ENCODE results near the gene MACROH2A1. TPM values are rescaled to one million over a fixed set of nuclear protein-coding genes. Genes with fewer than 3 reads are reported as not detected.

Gene MACROH2A1
- total RNA-seq, 1 donor from 2014 or later = 181 TPM

DNA sequence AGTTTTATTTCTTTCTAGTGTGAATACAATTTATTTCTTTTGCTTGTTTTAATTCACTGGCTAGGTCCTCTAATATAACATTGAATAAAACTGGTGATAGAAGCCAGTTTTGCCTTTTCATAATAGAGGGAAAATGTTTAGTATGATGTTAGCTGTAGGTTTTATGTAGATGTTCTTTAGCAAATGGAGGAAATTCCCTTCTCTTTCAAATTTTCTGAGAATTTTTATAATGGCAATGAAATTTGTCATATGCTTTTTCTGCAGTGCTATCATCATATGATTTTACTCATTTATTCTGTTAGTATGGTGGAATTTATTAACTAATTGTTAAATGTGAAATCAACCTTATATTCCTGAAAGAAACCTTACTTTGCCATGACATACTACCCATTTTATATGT, 18.1 kb upstream of the MACROH2A1 start:
- Mint-ChIP-seq H3K36me3 (ENCODE audit: low read depth, unreplicated experiment) (no peaks in the 10 kb centered on the region), H3K9me3 (ENCODE audit: unreplicated experiment) (no peaks in the 10 kb centered on the region), H3K27me3 (ENCODE audit: unreplicated experiment) (no peaks in the 10 kb centered on the region), H3K4me3 (ENCODE audit: unreplicated experiment) (no peak overlapping the region), H3K27ac (ENCODE audit: unreplicated experiment) (no peak overlapping the region), H3K4me1 (ENCODE audit: unreplicated experiment) (no peaks in the 10 kb centered on the region)
- no peak for DNase-seq (ENCODE audit: low spot score)
- TF ChIP-seq, protein P1, sequence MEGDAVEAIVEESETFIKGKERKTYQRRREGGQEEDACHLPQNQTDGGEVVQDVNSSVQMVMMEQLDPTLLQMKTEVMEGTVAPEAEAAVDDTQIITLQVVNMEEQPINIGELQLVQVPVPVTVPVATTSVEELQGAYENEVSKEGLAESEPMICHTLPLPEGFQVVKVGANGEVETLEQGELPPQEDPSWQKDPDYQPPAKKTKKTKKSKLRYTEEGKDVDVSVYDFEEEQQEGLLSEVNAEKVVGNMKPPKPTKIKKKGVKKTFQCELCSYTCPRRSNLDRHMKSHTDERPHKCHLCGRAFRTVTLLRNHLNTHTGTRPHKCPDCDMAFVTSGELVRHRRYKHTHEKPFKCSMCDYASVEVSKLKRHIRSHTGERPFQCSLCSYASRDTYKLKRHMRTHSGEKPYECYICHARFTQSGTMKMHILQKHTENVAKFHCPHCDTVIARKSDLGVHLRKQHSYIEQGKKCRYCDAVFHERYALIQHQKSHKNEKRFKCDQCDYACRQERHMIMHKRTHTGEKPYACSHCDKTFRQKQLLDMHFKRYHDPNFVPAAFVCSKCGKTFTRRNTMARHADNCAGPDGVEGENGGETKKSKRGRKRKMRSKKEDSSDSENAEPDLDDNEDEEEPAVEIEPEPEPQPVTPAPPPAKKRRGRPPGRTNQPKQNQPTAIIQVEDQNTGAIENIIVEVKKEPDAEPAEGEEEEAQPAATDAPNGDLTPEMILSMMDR (IDR thresholded peaks at IDR 0.05; ENCODE audit: unreplicated experiment) = no peak

DNA sequence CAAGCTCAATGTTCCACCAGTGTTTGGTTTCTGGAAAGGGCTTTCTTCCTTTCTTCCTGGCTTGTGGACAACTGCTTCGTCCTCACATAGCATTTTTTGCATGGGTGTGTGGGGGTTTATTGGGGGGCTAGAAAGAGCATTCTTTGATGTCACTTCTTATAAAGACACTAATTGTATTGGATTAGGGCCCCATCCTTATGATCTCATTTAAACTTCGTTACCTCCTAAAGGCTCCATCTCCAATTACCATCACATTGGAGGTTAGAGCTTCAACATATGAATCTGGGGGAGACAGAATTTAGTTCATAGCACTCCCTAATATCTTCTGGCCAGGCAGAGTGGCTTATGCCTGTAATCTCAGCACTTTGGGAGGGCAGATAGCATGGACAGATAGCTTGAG, 6.1 kb upstream of the MACROH2A1 start:
- Mint-ChIP-seq H3K9me3 (ENCODE audit: unreplicated experiment) (no peaks in the 10 kb centered on the region), H3K36me3 (ENCODE audit: low read depth, unreplicated experiment) (peaks cover 5% of the 10 kb centered on the region), H3K4me3 (ENCODE audit: unreplicated experiment) (no peak overlapping the region), H3K4me1 (ENCODE audit: unreplicated experiment) (peaks cover 8% of the 10 kb centered on the region), H3K27me3 (ENCODE audit: unreplicated experiment) (peaks cover 3% of the 10 kb centered on the region), H3K27ac (ENCODE audit: unreplicated experiment) (no peak overlapping the region)
- DNase-seq (ENCODE audit: low spot score) = no peak
- TF ChIP-seq, protein P1 (IDR thresholded peaks at IDR 0.05; ENCODE audit: unreplicated experiment) = no peak

DNA sequence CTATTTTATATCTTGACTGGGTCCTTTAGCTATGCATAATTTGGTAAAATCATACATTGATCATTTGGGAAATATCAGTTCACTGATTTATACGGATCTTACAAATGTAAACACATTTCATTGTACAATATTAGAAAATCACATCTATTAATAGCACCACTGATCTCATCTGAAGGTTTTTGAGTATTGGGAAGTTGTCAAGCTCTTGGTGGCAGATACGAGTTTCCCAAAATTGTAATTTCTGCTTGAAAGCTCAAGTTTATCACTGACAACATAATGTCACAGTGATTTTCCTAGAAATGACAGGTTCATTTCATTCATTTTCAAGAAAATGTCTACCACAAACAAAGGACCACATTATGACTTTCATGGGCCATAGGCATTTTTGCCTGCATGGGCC, 3.0 kb upstream of the MACROH2A1 start:
- Mint-ChIP-seq H3K9me3 (ENCODE audit: unreplicated experiment) (no peaks in the 10 kb centered on the region), H3K27ac (ENCODE audit: unreplicated experiment) (no peak overlapping the region), H3K36me3 (ENCODE audit: low read depth, unreplicated experiment) (peaks cover 5% of the 10 kb centered on the region), H3K4me1 (ENCODE audit: unreplicated experiment) (peaks cover 24% of the 10 kb centered on the region), H3K4me3 (ENCODE audit: unreplicated experiment) (no peak overlapping the region), H3K27me3 (ENCODE audit: unreplicated experiment) (peaks cover 10% of the 10 kb centered on the region)
- TF ChIP-seq, protein P1 (IDR thresholded peaks at IDR 0.05; ENCODE audit: unreplicated experiment) = no peak
- no peak for DNase-seq (ENCODE audit: low spot score)

DNA sequence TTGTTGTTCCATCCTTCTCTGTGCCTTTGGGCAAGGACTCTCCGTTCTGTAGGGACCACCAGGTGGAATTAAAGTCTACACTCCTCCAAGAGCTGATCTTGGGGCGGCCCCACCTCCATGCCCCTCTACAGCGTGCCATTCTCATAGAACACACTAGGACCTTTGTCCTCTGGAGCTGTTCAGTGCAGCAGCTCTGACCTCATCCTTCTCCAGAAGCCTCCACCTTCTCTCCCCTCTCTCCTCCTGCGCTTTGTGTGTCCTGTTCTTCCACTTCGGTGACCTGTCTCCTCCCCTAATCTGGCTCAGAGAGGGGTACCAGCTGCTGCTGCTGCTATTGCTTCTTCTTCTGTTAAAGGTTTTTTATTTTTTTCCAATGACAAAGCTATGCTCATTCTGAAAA, 1.8 kb upstream of the MACROH2A1 start:
- Mint-ChIP-seq H3K36me3 (ENCODE audit: low read depth, unreplicated experiment) (peaks cover 5% of the 10 kb centered on the region), H3K4me1 (ENCODE audit: unreplicated experiment) (peaks cover 26% of the 10 kb centered on the region), H3K9me3 (ENCODE audit: unreplicated experiment) (no peaks in the 10 kb centered on the region), H3K4me3 (ENCODE audit: unreplicated experiment) (peak overlapping the region; percentile 59), H3K27ac (ENCODE audit: unreplicated experiment) (no peak overlapping the region), H3K27me3 (ENCODE audit: unreplicated experiment) (peaks cover 10% of the 10 kb centered on the region)
- TF ChIP-seq, protein P1 (IDR thresholded peaks at IDR 0.05; ENCODE audit: unreplicated experiment) = no peak
- DNase-seq (ENCODE audit: low spot score) = no peak

DNA sequence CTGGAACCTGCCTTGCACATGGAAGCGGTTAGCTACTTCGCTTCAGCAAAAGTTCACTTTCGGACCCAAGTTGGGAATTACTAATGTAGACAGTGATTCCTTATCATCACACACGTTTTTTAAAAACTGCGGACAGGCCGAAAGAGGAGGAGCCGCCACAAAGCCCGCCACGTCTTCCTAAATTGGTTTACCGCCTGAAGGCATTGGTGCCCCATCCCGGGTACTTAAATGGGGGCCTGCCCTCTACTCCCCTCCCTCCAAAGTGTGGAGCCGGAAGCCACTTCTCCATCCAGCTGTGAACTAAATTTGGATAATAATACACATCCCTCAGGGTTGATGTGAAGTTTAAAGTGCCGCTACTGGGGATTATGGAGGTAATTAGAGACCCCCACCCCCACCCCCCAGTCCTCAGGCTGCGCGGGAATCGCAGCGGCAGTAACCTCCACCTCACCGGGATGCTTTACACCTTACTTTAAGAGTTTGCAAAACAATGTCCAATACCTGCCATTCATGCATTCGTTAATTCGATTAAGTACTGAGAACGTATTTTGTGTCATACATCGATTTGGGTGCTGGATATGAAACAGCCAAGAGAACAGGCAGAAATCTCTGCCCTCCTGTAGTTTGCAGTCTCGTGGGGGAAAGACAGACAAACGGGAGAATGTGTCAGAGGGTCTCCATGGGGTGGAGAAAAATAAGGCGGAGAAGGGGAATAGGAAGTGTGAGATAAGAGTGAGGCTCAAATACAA, 937 bp upstream of the MACROH2A1 start:
- peak overlapping the region; percentile 97 for H3K4me3 Mint-ChIP-seq (ENCODE audit: unreplicated experiment)
- TF ChIP-seq, protein P1 (IDR thresholded peaks at IDR 0.05; ENCODE audit: unreplicated experiment) = no peak

More for the DNA sequence above, 937 bp upstream of the MACROH2A1 start:
- Mint-ChIP-seq H3K27me3 (ENCODE audit: unreplicated experiment) (peaks cover 10% of the 10 kb centered on the region), H3K36me3 (ENCODE audit: low read depth, unreplicated experiment) (peaks cover 5% of the 10 kb centered on the region), H3K27ac (ENCODE audit: unreplicated experiment) (peak overlapping the region; percentile 81), H3K4me1 (ENCODE audit: unreplicated experiment) (peaks cover 26% of the 10 kb centered on the region), H3K9me3 (ENCODE audit: unreplicated experiment) (no peaks in the 10 kb centered on the region)
- no peak for DNase-seq (ENCODE audit: low spot score)

Data from endothelial cell (in vitro differentiated cells).